Measurements from ENCODE around the gene TP53TG5.

Gene TP53TG5

DNA sequence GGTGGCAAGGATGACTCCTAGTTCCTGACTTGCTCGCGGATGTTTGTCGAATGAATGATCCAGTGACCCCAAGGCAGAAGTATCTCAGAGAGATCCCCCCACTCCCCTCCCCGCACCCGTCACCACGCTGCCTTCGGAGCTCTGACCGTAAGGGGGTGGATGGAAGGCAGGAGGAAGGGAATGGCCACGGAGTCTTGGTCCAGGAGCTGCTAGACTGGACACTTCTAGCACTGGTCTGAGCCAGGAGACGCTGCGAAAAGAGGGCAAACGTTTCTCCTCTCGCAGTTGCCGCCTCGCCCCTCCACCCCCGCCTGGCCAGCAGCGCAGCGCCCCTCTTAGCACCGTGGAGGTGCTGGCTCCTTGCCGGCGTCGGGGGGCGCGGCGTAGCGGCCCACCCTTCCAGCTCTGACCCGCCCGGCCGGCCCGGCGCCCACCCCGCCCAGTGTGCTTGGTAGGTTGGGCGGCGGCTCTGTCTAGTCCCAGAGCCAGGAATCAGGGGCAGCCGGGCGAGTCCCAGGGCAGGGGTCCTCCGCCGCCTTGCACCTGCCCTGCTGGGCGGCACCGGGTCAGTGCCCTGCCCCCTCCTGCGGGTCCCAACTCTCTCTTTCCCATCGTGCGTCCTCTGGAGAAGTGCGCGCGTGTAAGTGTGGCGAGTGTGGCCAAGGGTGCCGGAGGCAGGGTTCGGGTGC is 27.6 kb upstream of the TP53TG5 start:
- no peak for DNase-seq (ENCODE audit: low read depth in 2 of 2)

DNA sequence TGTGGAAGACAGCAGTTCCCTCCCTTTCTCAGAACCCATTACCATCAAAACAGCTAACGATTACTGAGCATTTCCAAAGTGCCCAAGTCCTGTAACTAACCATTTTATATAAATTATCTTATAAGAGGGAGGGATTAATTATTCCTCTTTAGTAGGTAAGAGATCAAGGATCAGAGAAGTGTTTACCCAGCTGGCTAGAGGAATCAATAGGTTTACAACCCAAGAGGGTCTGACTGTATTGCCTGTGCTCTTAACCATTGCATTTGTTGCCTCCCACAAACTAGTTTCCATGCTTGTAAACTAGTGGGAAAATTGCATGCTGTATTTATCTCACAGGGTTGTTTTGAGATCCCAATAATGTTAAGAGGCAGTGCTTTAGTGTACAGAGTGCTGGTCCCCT is 26.3 kb upstream of the TP53TG5 start:
- DNase-seq (ENCODE audit: low read depth in 2 of 2) = no peak

DNA sequence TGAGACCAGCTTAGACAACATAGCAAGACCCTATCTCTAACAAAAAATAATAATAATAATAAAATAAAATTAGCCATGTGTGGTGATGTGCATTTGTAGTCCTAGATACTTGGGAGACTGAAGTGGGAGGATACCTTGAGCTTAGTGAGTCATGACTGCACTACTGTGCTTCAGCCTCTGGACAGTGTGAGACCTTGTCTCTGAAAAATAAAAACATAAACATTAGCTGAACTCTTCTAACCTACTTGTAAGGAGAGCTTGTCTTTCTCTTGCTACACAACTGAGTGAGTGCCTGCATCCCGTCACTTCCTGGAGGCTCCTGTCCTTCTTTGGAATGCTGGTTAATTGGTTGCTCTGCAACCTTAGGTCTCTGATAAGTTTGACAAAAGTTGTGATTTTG is 24.8 kb upstream of the TP53TG5 start:
- no peak for DNase-seq (ENCODE audit: low read depth in 2 of 2)

DNA sequence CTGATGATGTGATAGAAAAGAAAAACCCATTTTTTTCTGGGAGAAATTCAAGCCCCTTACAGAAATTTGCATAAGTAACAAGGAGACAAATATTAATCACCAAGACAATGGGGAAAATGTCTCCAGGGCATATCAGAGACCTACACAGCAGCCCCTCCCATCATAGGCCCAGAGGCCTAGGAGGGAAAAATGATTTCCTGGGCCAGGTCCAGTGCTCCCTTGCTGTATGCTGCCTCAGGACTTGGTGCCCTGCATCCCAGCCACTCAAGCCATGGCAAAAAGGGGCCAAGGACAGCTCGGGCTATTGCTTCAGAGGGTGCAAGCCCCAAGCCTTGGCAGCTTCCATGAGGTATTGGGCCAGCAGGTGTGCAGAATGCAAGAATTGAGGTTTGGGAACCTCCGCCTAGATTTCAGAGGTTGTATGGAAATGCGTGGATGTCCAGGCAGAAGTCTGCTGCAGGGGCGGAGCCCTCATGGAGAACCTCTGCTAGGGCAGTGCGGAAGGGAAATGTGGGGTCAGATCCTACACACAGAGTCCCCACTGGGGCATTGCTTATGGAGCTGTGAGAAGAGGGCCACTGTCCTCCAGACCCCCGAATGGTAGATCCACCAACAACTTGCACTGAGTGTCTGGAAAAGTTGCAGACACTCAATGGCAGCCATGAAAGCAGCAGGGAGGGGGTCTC is 22.4 kb upstream of the TP53TG5 start:
- DNase-seq (ENCODE audit: low read depth in 2 of 2) = no peak

DNA sequence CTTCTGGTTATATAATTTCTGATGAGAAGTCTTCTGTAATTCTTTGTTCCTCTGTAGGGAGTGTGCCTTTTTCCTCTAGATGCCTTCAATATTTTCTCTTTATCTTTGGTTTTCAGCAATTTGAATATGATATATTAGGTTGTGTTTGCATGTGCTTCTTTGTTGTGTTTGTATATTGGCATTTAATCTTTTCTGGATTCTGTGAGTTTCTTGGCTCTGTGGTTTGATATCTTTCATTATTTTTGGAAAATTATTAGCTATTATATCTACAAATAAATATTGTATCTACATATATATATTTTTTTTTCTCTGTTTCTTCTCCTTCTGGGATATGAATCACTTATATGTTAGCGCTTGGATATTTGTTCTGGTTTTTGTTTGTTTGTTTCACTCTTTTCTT is 20.9 kb upstream of the TP53TG5 start:
- no peak for DNase-seq (ENCODE audit: low read depth in 2 of 2)

DNA sequence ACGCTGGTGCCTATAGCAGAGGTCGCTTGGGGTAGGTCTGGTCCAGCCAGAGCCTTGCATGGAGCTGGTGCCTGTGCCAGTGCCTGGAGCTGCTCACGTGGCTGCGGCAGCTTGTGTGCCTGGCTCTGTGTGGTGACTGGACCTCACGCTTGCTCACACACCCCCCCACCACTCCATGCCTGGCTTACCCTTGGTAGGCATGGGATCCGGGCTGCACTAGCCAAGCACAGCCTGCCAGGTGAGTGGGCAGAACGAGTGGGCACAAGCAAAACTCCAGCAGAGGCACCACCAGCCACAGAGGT is 16.9 kb upstream of the TP53TG5 start:
- no peak for DNase-seq (ENCODE audit: low read depth in 2 of 2)

DNA sequence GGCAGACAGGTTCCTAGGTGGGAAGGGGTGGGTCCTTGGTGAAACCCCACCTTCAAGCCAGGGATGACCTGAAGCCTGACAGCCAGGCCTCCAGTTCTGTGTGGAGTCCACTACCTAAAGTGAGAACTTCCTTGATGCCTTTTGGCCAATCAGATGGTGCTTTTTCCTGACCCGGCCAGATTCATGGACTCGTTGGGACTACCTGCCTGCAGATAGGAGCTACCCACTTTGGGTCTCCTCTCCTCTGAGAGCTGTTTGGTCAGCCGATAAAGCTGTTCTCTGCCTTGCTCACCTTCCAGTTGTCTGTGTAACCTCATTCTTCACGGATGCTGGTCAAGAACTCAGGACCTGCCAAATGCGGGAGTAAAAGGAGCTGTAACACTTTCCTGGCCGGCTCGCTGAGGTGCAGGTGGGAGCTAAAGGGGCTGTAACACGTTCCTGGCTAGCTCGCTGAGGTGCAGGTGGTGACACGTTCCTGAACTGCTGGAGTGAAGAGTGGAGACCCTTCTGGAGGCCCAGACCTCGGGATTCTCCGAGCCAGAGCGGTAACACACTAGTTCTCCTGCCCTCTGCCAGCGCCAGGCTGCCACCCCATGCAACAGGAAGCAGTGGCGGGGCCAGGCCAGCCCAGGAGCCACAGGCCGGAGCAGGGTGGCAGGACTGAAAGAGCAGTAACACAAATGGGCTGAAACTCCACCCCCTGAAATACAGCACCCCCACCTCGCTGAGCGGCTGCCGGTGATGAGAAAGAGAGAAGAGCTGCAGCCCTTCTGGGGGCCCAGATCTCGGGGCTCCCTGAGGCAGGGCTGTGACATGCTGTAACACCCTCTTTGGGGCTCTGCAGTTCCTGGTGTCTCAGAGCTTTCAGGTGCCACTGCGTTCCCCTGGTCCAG is 16.3 kb upstream of the TP53TG5 start:
- no peak for DNase-seq (ENCODE audit: low read depth in 2 of 2)

DNA sequence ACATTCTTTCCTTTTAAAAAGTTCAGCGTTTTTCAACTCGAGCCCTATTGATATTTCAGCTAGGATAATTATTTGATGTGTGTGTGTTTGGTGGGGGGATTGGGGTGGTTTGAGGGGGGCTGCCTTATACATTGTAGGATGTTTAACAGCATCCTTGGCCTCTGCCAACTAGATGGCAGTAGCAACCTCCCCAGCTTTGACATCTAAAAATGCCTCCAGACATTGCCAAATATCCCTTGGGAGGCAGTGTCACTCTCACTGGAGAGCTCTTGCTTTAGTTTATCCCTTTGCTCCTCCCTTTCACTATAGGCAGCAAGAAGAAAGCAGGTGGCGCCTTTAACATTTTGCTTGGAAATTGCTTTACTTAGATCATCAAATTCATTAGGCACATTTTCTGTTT is 14.6 kb upstream of the TP53TG5 start:
- no peak for DNase-seq (ENCODE audit: low read depth in 2 of 2)

DNA sequence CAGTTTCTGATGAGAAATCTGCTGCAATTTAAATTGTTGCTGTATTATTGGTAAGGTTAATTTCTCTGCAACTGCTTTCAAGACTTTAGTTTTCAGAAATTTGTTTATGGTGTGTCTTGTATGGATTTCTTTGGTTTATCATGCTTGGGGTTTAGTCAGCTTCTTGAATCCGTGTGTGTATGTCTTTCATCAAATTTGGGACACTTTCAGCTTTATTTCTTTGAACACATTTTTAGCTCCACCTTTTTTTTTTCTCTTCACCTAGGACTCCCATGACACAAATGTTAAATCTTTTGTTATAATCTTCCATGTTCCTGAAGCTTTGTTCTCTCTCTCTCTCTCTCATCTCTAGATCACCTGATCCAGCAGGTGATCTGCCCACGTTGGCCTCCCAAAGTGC is 13.4 kb upstream of the TP53TG5 start:
- no peak for DNase-seq (ENCODE audit: low read depth in 2 of 2)

DNA sequence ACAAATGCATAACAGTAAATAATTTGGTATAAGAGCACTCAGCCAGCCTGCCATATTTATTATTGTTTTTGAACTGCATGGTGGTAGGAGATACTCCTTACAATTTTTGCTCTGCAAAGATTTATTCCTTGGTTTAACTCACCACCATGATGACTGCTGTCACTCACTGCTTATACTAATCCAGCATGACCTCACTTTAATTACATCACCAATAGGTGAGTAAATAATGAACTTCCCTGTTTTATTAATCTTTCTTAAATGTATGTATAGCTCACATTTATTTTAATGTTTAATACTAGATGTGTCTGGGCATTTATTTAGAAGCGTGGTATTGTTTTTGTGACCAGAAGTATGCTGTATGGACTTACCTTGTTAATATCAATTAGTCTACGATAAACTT is 12.8 kb upstream of the TP53TG5 start:
- no peak for DNase-seq (ENCODE audit: low read depth in 2 of 2)

DNA sequence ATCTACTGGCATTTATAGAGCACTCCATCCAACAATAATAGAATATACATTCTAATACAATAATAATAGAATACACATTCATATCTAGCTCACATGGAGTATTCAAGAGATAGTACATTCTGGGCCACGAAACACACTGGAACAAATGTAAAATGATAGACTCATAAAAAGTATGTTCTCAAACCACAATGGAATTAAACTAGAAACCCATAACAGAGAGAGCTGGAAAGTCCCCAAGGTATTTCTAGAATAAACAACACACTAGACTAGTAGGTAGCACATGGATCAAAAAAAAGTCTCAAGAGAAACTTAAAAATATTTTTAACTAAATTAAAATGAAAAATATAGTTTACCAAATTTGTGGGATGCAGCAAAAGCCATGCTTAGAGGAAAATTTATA is 9.1 kb upstream of the TP53TG5 start:
- DNase-seq (ENCODE audit: low read depth in 2 of 2) = no peak

DNA sequence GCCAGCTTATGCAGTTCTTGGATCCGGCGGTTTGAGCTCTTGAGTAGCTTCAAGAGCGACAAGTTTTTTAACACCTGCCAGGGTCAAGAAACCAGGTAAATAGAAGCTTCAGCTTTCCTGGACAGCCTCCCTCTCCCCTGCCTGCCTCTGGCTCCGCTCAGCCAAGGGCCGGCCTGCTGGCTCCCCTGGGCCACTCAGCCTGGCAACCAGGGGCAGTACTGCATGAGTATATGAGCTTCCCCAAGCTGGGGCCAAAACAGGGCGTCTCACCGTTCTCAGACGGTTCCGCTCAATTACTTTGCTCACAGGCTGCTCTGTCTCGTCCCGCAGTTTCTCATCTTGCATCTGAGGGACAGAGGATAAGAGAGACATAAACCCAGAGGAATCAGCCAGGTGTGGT is 856 bp downstream of the TP53TG5 start:
- no peak for DNase-seq (ENCODE audit: low read depth in 2 of 2)

DNA sequence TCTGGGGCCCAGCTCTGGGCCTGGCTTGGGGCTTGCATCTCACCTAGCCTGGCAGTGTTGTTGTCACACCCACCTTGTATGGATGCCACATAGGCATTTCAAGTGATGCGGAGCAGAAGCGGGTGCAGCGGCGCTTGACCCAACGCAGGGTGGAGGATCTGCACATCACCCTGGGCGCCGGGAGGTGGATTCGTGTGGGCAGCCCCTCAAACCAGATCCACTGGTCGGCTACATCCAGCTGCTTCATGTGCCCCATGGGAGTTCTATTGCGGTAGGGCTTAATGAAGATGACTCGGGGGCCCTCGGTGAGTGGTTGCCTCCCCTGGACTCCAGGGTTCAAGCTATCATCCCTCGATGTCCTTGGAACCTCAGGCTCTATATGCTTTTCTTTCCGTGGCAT is 3.2 kb downstream of the TP53TG5 start:
- no peak for DNase-seq (ENCODE audit: low read depth in 2 of 2)

DNA sequence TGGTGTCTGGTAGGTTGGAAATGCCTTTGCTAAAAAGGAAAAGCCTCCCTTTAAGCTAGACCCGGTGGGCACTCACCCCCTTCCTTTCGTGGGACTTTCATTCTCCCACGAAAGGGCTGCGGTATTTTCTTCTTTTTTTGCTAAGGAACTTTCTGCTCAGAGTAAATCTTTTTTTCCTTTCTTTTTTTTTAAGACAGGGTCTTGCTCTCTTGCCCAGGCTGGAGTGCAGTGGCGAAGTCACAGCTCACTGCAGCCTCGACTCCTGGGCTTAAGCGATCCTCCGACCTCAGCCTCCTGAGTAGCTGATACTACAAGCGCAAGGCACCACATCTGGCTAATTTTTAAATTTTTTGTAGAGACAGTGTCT is 4.0 kb downstream of the TP53TG5 start:
- no peak for DNase-seq (ENCODE audit: low read depth in 2 of 2)

DNA sequence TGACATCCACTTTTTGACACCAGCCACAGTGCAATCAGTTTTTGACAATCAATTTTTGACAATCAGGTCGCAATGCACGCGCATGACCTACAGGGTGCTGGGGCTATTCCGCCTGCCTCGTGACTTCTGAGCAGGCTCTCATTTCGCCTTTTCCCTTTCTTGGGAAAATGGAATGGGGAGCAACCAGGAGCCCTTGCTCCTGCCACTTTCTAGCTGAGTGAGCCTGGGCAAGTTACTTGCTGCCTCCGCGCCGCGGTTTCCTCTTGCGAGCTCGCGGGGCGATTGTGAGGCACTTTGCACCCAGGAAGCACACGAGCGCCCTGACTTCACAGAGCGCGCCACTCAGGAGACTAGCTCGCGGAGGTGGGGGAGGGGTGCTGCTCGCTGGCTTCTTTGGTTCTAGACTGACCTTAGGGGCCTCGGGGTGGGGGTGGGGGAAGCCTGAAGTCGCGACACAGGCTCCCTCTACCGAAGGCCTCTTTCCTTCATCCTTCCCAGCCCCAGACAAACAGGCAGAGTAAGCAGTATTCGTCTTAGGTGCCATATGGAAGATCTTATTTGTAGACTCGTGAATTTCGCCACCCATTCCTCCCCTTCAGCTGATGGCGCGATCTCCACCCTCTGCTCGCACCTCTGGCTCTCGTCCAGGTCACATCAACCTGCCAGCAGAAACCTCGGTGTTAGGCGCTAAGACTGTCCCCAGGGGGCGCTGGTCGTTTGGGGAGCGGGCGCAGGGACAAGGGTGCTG is 4.6 kb downstream of the TP53TG5 start:
- DNase-seq (ENCODE audit: low read depth in 2 of 2) = peak; percentile 91 to 93

DNA sequence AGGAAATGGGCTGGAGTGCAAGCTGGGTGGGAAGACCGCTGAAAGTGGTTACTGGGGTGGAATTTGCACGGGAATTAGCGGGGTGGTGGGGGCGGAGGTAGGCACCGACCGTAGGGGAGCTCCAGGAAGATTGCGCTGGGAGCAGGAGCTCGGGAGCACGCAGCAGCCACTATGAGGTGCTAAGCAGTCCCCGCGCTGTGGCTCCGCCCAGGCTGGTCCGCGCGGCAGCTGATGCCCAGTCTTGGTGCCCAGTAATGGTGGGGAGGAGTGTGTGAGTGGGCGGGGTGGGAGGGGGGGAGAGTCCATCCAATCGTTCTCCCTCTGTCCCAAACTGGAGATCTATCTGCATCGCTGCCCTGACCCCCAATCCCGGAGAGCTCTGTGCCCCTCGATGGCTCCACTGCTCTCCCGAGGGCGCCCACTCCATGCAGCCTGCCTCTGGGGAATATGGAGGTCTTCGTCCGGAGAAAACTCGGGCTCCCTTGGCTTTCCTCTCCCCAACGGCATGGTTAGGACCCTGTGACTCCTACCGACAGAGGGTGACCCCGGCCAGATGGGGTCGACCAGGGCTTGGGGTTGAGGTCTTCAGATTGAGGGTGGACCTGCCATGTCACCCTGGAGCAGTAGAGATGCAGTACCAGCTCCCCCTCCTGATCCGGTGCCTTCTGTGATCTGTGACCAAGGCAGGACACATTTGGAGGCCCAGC is 5.3 kb downstream of the TP53TG5 start:
- DNase-seq (ENCODE audit: low read depth in 2 of 2) = no peak

DNA sequence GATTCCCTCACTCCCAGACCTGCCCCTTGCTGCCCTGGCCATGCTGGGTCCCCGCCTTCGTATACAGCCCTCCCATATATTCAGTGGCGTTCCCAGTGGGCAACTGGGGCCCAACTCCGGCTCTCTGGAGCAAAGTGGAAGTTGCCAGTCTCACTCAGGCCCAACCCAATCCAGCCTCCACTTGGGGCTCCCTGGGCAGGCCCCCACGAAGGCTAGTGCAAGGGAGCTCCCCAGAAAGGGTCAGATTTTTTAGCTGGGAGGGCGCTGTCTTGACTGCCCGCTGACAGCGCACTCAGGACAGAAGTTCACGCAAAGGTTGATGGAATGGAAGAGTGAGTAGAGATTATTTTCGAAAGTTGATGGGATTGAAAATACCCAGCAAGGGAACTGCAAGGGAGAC is 5.9 kb downstream of the TP53TG5 start:
- DNase-seq (ENCODE audit: low read depth in 2 of 2) = no peak

DNA sequence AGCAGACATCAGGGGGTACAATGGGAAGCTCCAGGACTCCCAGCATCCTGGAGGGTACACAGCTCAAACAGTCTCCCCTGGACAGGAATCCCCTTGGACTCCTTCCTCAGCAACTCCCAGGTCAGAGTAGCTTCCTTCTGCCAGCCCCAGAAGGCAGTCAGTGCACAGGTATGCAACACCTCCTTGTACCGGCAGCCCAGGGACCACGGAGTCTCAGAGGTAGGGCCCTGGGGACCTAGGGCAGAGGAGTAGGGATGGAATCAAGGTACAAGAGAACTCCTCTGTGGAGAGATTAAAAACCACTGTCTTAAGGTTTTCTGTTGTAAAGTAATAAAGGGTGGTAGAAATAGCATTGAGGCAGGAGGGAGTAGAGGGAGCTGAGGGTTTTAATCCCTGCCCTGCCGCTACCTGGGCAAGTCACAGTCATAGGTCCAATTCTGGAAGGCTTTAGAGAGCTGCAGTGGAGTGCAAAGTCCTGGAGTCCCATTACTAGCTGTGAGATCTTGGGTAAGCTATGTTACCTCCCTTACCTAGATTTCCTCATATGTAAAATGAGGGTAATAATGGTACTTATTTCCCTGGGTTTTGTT is 7.5 kb downstream of the TP53TG5 start:
- DNase-seq (ENCODE audit: low read depth in 2 of 2) = no peak

DNA sequence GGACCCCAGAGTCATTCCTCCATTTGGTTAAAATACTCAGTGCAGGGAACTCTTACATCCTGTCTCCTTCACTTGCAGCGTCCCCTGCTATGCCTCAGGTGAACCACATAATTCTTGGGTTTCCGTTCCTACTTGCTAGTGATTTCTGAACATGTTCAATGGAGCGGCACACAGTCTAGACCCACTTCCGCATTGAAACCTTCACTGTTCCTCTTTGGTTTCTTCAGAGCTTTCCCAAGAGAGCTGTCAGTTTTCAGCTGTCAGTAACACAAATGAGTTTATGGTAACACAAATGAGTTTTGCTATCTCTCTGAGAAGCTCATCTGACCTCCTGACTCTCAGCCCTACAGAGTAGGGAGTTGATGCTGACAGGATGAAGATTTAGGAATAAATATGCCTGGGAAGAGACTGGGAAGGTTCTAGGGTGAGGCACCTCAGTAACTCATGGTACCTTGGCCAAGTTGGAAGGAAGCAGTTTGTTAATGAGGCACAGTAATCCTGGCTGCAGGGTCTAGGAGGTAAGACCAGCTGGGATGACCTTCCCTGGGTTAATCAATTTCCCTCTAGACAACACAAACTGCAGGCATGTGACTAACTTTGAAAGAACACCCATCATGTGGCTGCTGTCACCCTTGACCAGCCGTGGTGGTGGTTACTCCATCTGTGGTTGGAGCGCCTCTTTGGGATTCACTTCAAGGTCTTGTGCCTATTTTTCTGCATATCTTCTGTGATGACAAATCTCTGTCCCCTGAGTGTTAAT is 9.7 kb downstream of the TP53TG5 start:
- DNase-seq (ENCODE audit: low read depth in 2 of 2) = no peak

DNA sequence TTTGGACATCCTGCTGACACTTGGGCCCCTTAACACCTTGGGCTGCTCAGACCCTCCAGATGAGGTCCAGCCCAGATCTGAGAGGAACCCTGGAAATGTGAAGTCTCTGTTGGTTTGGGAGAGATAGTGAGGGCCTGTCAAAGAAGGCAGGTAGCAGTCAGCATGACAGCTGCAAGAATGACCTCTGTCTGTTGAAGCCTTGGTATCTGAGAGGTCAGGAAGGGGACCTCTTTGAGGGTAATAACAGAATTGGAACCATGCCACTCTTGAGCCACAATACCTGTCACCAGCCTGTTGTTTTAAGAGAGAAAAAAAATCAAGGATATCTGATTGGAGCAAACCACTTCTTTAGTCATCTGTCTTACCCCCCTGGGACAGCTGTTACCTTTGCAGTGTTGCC is 11.0 kb downstream of the TP53TG5 start:
- no peak for DNase-seq (ENCODE audit: low read depth in 2 of 2)

DNA sequence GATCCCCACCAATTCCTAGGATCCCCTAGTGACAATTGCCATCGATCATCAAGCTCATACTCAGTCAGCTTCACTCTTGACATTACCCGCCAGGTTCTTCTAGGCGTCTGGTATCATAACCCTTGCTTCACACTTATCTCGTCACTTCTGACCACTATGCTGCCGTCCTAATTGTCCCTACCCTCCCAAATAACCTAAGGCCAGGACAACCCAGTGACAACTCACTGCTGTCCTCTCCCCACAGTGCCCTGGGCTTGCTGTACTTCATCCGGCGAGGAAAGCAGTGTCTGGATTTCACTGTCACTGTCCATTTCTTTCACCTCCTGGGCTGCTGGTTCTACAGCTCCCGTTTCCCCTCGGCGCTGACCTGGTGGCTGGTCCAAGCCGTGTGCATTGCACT is 11.5 kb downstream of the TP53TG5 start:
- no peak for DNase-seq (ENCODE audit: low read depth in 2 of 2)
